Hematopoietic multipotent progenitor cell (in vitro differentiated cells): ENCODE results near the gene CGAS. TPM values are rescaled to one million over a fixed set of nuclear protein-coding genes. Genes with fewer than 3 reads are reported as not detected.
"Not testable (repeated sequence)": the region's sequence is repeated elsewhere in the genome, so short reads cannot be mapped to it uniquely, and the experiment has no call there.

Source experiments
- DNase-seq, 3 donors: peaks; one replicate each; pipeline ENCODE4 v3.0.0-alpha.2; 2011 to 2015; ENCODE audit warnings: low read depth in 2 of 3, low spot score in 2 of 3
- small RNA-seq: library from RNA; depleted of rRNA; stranded (forward); fragments of <200 nt; gene quantifications from one replicate; pipeline ENCODE3, GENCODE V24; 2012
- total RNA-seq: library from RNA; depleted of rRNA; stranded (reverse); fragments of >200 nt; gene quantifications from one replicate; pipeline ENCODE4 v1.2.3, GENCODE V29; 2012

Gene CGAS
- total RNA-seq, 1 donor, result 8.3 TPM

GRCh38 chr6:73400656-73401055 lies 51.4 kb downstream of the CGAS start:
- DNase-seq, result no peak

GRCh38 chr6:73395875-73396274 lies 56.2 kb downstream of the CGAS start:
- DNase-seq, result no peak

- peak in 2 of 3 donors; percentile 35 to 54 for DNase-seq
Measured at GRCh38 chr6:73394577-73395354, 57.3 kb downstream of the CGAS start, which contains the start of gene DDX43. Gene DDX43, plus strand, starts transcription at chr6:73394828. Its CDS starts 78 bp downstream, at chr6:73394906.

GRCh38 chr6:73393278-73393677 lies 58.8 kb downstream of the CGAS start:
- no peak for DNase-seq

- DNase-seq, result not testable (repeated sequence)
Measured at GRCh38 chr6:73392188-73392587, 59.9 kb downstream of the CGAS start.

- DNase-seq, result no peak
Measured at GRCh38 chr6:73391675-73392074, 60.4 kb downstream of the CGAS start.

- DNase-seq, result no peak
Measured at GRCh38 chr6:73389854-73390253, 62.2 kb downstream of the CGAS start.

GRCh38 chr6:73388800-73389512 lies 63.1 kb downstream of the CGAS start:
- peak in 2 of 3 donors; percentile 37 to 45 for DNase-seq

GRCh38 chr6:73388433-73388799 lies 63.7 kb downstream of the CGAS start:
- no peak for DNase-seq

GRCh38 chr6:73382462-73383113 lies 69.5 kb downstream of the CGAS start:
- no peak for DNase-seq

GRCh38 chr6:73381531-73381930 lies 70.6 kb downstream of the CGAS start:
- DNase-seq, result not testable (repeated sequence)

- DNase-seq, result no peak
Measured at GRCh38 chr6:73377225-73377624, 74.9 kb downstream of the CGAS start.

- DNase-seq, result no peak
Measured at GRCh38 chr6:73375216-73375615, 76.9 kb downstream of the CGAS start.

Small RNAs within 50 kb of the gene (small RNA-seq; reads per million reads assigned to genes)
- gene RN7SL827P (not detected), gene RNU6-975P (not detected)

Other genes starting within 250 kb of the CGAS start
- not detected for gene KHDC1L, start 226.8 kb downstream of the CGAS start, total RNA-seq
- gene KHDC1, start 189.1 kb downstream of the CGAS start, total RNA-seq, result 3.0 TPM
- not detected for gene DPPA5, start 98.0 kb downstream of the CGAS start, total RNA-seq
- not detected for gene KHDC3L, start 89.6 kb downstream of the CGAS start, total RNA-seq
- 0.27 TPM for gene OOEP, start 82.4 kb downstream of the CGAS start, total RNA-seq
- 0.54 TPM for gene DDX43, start 57.5 kb downstream of the CGAS start, total RNA-seq
- 31.8 TPM for gene MTO1, start 9.4 kb upstream of the CGAS start, total RNA-seq
- gene EEF1A1, start 68.7 kb upstream of the CGAS start, total RNA-seq, result 27,910 TPM
- 8.9 TPM for gene SLC17A5, start 201.7 kb upstream of the CGAS start, total RNA-seq
- gene CD109, start 243.9 kb upstream of the CGAS start, total RNA-seq, result 22.1 TPM